ENCODE data around the gene TAF4.
A peak's percentile ranks its signal among the peaks of the same experiment; 100 is the strongest.

Gene TAF4

GRCh38 chr20:61967300-61967699, 98.4 kb downstream of the TAF4 start:
- H3K27me3 Mint-ChIP-seq = peaks cover 35 to 46% of the 10 kb centered on the region in 2 donors
- H3K9me3 Mint-ChIP-seq = peaks cover 0 to 2% of the 10 kb centered on the region in 2 donors
- no peak overlapping the region for H3K4me3 Mint-ChIP-seq
- H3K4me1 Mint-ChIP-seq = peaks cover 0 to 4% of the 10 kb centered on the region in 2 donors
- no peak overlapping the region for H3K27ac Mint-ChIP-seq
- peaks cover 11 to 13% of the 10 kb centered on the region in 2 donors for H3K36me3 Mint-ChIP-seq
- DNase-seq = no peak
- no peak for ATAC-seq (replicated peaks)

- Mint-ChIP-seq H3K4me3 (no peak overlapping the region), H3K36me3 (peaks cover 8 to 10% of the 10 kb centered on the region in 2 donors), H3K27ac (no peak overlapping the region), H3K9me3 (peaks cover 0 to 2% of the 10 kb centered on the region in 2 donors), H3K4me1 (peaks cover 0 to 4% of the 10 kb centered on the region in 2 donors), H3K27me3 (peaks cover 40 to 51% of the 10 kb centered on the region in 2 donors)
- DNase-seq (no peak), ATAC-seq (replicated peaks) (no peak)
Observed at GRCh38 chr20:61966492-61967244, 99.0 kb downstream of the TAF4 start.

- H3K36me3 Mint-ChIP-seq = peaks cover 10% of the 10 kb centered on the region in 2 donors
- H3K4me3 Mint-ChIP-seq = no peak overlapping the region
- DNase-seq (no peak), ATAC-seq (replicated peaks) (peak; percentile 16 to 20)
- H3K27ac Mint-ChIP-seq = no peak overlapping the region
- peaks cover 40 to 51% of the 10 kb centered on the region in 2 donors for H3K27me3 Mint-ChIP-seq
- H3K4me1 Mint-ChIP-seq = peaks cover 0 to 4% of the 10 kb centered on the region in 2 donors
- peaks cover 0 to 2% of the 10 kb centered on the region in 2 donors for H3K9me3 Mint-ChIP-seq
Observed at GRCh38 chr20:61965606-61966491, 99.8 kb downstream of the TAF4 start.

DNA sequence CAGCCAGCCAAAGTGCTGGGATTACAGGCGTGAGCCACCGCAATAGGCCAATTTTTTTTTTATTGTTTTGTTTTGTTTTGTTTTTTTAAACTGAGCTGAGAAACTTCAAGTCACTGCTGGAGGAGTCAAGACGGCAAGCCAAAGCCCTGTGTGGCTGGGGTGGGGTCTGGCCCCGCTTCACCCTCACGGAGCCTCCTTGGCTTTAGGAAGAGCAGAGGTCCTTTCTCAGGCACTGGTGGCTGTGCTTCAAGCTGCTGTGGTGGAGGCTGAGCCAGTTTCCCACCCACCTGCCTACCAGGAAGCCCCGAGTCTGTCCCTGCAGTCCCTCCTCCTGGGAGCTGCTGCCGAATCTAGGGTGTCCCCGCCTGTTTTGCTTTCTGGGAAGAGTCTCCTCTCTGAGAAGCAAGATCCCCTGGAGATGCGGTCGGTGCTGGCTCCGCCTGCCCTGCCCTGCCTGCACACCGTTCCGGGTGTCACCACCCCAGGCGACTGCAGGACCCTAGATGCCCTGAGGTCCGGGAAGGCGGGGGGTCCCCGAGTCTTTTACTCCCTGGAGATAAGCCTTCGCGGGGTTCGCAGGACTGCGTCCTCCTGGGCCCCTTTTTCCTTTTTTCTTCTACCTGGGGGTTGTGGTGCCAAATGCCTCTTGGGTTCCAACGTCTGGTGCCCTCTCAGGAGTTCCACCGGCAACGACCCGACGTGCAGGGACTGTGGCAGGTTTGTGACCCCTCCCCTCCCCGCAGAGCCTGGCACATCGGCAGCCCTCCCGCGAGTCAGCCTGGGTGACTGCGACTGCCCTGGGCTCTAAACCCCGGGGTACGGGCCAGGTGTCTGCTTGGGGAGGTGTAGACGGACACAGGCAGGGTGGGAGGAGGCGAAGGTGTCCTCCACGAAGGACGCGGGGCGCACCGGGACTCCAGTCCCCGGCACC, 100.7 kb downstream of the TAF4 start:
- peaks cover 0 to 2% of the 10 kb centered on the region in 2 donors for H3K9me3 Mint-ChIP-seq
- no peak for ATAC-seq (replicated peaks)
- DNase-seq = no peak
- H3K27me3 Mint-ChIP-seq = peaks cover 40 to 51% of the 10 kb centered on the region in 2 donors
- H3K36me3 Mint-ChIP-seq = peaks cover 4 to 8% of the 10 kb centered on the region in 2 donors
- H3K27ac Mint-ChIP-seq = no peak overlapping the region
- H3K4me3 Mint-ChIP-seq = no peak overlapping the region
- peaks cover 0 to 4% of the 10 kb centered on the region in 2 donors for H3K4me1 Mint-ChIP-seq

DNA sequence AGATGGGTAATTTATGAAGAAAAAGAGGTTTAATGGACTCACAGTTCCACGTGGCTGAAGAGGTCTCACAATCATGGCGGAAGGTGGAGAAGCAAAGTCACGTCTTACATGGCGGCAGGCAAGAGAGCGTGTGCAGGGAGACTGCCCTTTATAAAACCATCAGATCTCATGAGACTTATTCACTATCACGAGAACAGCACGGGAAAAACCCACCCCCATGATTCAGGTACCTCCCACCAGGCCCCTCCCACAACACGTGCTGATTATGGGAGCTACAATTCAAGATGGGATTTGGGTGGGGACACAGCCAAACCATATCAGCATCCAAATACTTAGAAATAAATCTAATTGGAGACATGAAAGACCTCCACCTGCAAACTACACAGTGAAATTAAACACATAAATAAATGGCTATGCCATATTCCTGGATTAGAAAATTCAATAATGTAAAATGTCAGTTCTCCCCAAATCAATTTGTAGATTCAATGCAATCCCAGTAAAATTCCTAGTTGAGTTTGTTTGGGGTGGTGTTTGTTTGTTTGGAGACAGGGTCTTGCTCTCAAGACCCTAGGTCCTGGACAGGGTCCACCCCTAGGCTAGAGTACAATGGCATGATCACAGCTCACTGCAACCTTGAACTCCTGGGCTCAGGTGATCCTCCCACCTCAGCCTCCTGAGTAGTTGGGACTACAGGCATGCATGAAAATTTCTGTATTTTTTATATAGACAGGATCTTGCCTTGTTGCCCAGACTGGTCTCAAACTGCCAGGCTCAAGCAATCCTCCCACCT, 101.6 kb downstream of the TAF4 start:
- no peak for ATAC-seq (replicated peaks)
- DNase-seq = no peak
- peaks cover 0 to 2% of the 10 kb centered on the region in 2 donors for H3K9me3 Mint-ChIP-seq
- H3K27ac Mint-ChIP-seq = no peak overlapping the region
- H3K4me3 Mint-ChIP-seq = no peak overlapping the region
- H3K27me3 Mint-ChIP-seq = peaks cover 40 to 51% of the 10 kb centered on the region in 2 donors
- peaks cover 4 to 8% of the 10 kb centered on the region in 2 donors for H3K36me3 Mint-ChIP-seq
- peaks cover 0 to 4% of the 10 kb centered on the region in 2 donors for H3K4me1 Mint-ChIP-seq

- peaks cover 0 to 4% of the 10 kb centered on the region in 2 donors for H3K4me1 Mint-ChIP-seq
- no peak overlapping the region for H3K27ac Mint-ChIP-seq
- no peak overlapping the region for H3K4me3 Mint-ChIP-seq
- DNase-seq (no peak), ATAC-seq (replicated peaks) (no peak)
- peaks cover 4 to 8% of the 10 kb centered on the region in 2 donors for H3K36me3 Mint-ChIP-seq
- H3K9me3 Mint-ChIP-seq = peaks cover 0 to 2% of the 10 kb centered on the region in 2 donors
- H3K27me3 Mint-ChIP-seq = peaks cover 39 to 51% of the 10 kb centered on the region in 2 donors
Observed at GRCh38 chr20:61963149-61963548, 102.5 kb downstream of the TAF4 start.

DNA sequence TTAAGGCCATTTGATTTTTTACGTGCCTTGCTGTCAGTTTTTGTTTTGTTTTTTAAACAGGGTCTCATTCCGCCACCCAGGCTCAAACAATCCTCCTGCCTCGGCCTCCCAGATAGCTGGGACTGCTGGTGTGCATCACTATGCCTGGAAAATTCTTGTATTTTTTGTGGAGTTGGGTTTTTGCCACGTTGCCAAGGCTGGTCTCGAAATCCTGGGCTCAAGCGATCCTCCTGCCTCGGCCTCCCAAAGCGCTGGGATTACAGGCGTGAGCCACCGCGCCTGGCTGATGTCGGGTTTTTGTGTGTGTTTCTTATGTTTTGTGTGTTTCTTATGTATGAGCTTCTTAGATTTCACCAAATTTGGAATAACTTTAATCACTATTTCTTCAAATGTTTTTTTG, 104.8 kb downstream of the TAF4 start:
- ATAC-seq (replicated peaks) = no peak
- H3K9me3 Mint-ChIP-seq = peaks cover 0 to 2% of the 10 kb centered on the region in 2 donors

DNA sequence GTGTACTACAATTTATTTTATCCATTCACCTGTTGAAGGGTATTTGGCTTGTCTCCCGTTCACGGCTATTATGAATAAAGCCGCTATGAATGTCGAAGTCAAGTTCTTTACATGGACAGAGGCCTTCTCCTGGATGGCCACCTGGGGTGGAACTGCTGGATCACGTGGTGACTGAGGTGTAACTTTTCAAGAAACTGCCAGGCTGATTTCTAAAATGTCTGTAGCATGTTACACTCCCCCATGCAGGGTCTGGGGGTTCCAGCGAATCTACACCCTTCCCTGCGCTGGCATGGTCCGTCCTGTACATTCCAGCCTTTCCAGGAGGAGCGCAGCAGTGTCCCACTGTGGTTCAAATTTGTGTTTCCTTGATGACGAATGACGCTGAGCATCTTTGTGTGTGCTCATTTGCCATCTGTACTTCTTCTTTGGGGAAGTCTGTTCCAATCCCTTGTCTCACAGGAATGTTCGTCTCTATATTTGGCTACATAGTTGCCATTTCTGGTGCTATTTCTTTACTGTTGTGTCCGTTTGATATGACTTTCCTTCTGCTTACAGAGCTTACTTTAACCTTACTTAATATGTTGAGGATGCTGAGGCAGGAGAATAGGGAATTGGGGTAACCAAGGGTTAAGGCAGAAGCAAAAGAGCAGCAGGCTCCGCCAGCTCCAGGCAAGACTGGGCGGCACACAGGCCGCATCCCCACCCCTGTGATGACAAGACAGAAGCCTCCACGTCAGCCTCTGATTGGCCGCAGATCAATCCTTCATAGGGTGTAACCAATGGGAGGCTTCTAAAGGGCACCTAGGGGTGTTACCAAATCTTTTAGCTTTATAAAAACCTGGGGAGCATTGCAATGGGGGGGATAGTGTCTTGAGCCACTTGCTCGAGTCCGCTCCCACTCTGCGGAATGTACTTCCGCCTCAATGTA, 106.6 kb downstream of the TAF4 start:
- DNase-seq (no peak), ATAC-seq (replicated peaks) (no peak)
- Mint-ChIP-seq H3K27me3 (peaks cover 25 to 35% of the 10 kb centered on the region in 2 donors), H3K4me1 (no peaks in the 10 kb centered on the region), H3K27ac (no peak overlapping the region), H3K36me3 (peaks cover 2 to 4% of the 10 kb centered on the region in 2 donors), H3K9me3 (peaks cover 0 to 2% of the 10 kb centered on the region in 2 donors), H3K4me3 (no peak overlapping the region)

More for the DNA sequence above, 104.8 kb downstream of the TAF4 start:
- Mint-ChIP-seq H3K4me1 (no peaks in the 10 kb centered on the region), H3K4me3 (no peak overlapping the region), H3K27ac (no peak overlapping the region), H3K27me3 (peaks cover 28 to 33% of the 10 kb centered on the region in 2 donors), H3K36me3 (peaks cover 2 to 4% of the 10 kb centered on the region in 2 donors)
- DNase-seq = no peak

- Mint-ChIP-seq H3K9me3 (no peaks in the 10 kb centered on the region), H3K36me3 (peaks cover 0 to 2% of the 10 kb centered on the region in 2 donors), H3K4me3 (no peak overlapping the region), H3K27me3 (peaks cover 19 to 31% of the 10 kb centered on the region in 2 donors), H3K27ac (no peak overlapping the region), H3K4me1 (no peaks in the 10 kb centered on the region)
- DNase-seq (no peak), ATAC-seq (replicated peaks) (no peak)
Observed at GRCh38 chr20:61957961-61958715, 107.5 kb downstream of the TAF4 start.

GRCh38 chr20:61956396-61957342, 109.0 kb downstream of the TAF4 start:
- no peaks in the 10 kb centered on the region for H3K9me3 Mint-ChIP-seq
- H3K27ac Mint-ChIP-seq = no peak overlapping the region
- ATAC-seq (replicated peaks) (no peak), DNase-seq (no peak)
- no peaks in the 10 kb centered on the region for H3K4me1 Mint-ChIP-seq
- no peak overlapping the region for H3K4me3 Mint-ChIP-seq
- peaks cover 20 to 32% of the 10 kb centered on the region in 2 donors for H3K27me3 Mint-ChIP-seq
- peaks cover 0 to 2% of the 10 kb centered on the region in 2 donors for H3K36me3 Mint-ChIP-seq
